AML-193 (cell line): ENCODE results near the gene GRIP1.

Experiments
- DNase-seq, 2 experiments: peaks; one replicate each; lab custom pipeline; 2025; lab: John Stamatoyannopoulos, UW

Gene GRIP1

GRCh38 chr12:66600903-66601302 is 78.0 kb downstream of the GRIP1 start:
- no peak for DNase-seq

- no peak for DNase-seq
Observed at GRCh38 chr12:66599816-66600215, 79.1 kb downstream of the GRIP1 start.

DNA sequence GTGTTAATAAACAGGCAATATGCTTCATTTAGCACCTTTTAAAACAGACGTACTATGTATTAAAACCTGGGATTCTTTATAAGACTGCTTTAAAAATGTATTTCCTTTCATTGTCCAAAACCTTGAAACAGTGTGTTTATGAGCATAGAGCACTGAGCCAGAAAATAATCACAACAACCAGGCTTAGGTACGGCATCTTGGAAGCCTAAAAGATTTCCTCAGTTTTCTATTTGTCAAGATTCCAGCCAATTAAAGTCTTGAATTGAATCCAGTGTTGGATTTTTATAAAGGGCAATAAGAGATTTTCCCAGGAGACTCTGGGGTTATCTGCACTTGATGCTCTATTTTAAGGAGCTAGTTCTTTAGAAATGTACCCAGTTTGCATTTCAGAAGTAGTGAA is 80.3 kb downstream of the GRIP1 start:
- no peak for DNase-seq

DNA sequence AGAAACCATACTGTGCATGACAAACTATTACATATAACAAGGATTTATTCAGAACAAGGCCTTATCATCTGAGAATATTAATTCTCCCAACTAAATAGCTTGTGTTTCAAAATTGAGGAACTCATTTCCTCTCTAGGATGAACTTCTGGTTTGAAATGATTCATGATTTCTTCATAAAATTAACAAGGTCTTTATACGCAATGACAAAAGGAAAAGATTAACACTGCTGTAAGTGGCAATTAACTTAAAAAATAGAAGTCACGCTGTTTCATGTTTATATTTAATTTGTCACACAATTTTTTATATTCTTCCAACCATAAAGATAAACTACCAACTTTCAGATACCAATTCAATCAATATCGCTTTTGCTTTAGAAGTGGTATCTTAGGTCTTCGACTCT is 80.8 kb downstream of the GRIP1 start:
- no peak for DNase-seq

DNA sequence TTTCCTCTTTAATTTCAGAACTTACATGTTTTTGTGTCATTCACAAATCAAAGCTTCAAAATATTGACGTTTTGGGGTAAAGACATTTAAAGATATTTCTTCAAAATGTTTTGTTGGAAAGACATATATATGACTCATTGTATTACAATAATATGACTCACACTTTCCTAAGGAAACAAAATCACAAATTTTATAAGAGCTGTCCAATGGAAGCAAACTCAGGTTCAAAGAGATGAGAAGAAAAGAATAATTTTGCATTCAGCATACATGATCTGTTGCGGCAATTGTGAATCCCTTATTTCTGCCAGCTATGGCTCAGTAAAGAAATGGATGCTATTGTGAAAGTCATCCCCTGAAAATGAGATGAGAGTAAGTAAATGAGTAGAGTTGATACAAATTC is 82.7 kb downstream of the GRIP1 start:
- DNase-seq, result no peak

GRCh38 chr12:66594688-66595087 is 84.2 kb downstream of the GRIP1 start:
- DNase-seq, result no peak

GRCh38 chr12:66590275-66590985 is 88.4 kb downstream of the GRIP1 start:
- DNase-seq, result no peak

GRCh38 chr12:66589095-66589494 is 89.8 kb downstream of the GRIP1 start:
- DNase-seq, result no peak

DNA sequence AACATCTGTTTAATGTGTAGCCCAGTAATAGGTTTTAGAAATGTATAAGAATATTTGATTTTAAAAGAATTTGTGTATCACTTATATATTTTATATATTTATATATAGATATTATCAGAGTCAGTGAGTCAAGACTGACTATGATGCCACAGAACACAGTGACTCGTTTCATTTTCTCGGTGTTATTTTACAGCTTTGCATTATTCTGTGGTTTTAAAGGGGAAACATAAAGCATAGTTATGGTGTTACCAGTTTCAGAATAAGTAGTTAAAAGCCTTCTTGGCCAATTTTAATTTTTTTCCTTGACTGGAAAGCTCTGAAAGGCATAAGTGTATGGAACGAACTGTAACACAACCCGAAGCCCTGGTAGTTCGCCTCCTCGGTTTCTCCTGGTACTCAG is 91.0 kb downstream of the GRIP1 start:
- DNase-seq, result no peak

DNA sequence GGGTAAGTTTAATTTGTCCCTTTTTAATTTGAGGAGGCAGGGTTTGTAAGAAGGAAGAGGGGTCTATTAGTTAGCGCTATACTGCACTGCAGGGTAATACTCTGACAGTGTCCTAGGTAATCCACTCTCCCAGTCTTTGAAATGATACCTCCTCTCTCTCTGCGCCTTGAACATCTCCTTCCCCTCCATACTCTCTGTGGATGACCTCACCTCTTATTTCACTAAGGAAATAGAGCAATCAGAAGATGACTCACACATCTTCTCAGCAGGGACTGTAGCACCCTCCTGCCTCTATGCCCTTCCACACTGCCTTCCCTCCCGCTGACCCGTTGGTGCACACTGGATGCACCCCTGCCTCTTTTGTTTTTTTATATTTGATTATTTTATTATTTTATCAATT is 94.2 kb downstream of the GRIP1 start:
- DNase-seq, result no peak

DNA sequence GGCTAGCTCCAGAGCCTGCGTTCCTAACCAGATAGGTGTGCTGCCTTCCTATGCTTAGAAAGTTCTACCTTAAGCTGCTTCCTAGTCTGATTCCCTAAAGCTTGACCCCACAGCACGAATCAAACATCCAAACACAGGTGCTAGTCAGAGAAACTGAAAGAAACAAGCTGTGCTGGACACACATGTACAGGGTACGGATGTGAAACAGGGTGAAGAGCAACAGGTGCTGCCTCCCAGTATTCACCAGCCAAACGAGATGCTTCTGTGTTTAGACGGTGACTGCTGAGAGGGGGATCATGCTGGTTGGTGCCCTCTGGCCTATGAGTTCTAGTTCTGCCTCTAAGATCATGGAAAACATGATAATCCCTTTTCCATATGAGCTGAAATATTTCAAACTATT is 105.3 kb downstream of the GRIP1 start:
- DNase-seq, result no peak

DNA sequence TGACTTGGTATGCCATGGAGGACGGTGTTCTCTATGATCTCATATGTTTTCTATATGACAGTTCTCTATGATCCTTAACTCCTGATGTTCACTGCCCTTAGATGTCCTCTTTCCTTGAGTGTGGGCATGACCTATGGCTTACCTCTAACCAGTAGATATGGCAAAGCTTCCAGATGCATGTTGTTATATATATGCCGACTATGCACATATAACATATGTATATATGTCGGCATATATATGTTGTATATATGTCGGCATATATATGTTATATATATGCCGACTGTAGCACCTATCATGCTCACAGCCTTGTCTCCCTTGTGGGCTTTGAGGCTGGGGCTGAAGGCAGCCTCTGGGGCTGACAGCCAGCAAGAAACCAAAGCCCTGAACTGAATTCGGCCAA is 106.0 kb downstream of the GRIP1 start:
- DNase-seq, result no peak

- DNase-seq, result no peak
Observed at GRCh38 chr12:66571361-66571915, 107.4 kb downstream of the GRIP1 start.

GRCh38 chr12:66563220-66563619 is 115.7 kb downstream of the GRIP1 start:
- no peak for DNase-seq

DNA sequence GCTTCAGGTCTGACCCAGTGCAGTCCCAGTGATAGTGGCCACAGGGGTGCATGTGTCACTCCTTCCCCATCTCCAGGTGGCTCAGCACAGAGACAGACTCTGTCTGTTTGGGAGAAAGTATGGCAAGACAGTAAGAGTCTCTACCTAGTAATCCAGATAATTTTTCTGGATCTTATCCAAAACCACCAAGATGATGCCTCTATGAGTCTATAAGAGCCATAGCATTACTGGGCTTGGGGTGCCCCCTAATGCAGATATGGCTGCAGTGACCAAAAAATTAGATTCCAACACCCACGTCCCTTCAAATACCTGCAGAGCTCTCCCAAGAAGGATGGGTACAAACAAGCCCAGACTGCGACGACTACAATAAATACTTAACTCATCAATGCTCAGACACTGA is 123.8 kb downstream of the GRIP1 start:
- DNase-seq, result no peak

DNA sequence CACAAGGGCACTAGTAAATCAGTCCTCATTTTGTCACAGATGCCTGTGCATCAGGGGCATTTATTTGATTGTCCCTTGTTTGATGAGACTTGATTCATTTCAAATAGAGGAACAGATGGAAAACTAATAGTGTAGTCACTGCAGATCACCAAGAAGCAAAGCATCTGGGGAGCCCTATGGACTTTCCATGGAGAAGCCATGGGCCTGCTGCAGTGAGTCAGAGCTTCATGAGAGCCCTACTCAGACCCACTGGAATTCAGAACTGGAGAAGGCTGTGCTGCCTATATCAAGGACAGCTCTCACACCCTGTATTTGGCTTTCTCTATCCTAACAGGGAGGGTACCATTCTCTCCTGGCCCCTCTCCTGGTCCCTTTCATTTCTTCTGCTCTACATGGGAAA is 126.2 kb downstream of the GRIP1 start:
- no peak for DNase-seq

GRCh38 chr12:66550626-66551025 is 128.2 kb downstream of the GRIP1 start:
- DNase-seq, result no peak

- DNase-seq, result no peak
Observed at GRCh38 chr12:66549050-66549389, 129.9 kb downstream of the GRIP1 start.

DNA sequence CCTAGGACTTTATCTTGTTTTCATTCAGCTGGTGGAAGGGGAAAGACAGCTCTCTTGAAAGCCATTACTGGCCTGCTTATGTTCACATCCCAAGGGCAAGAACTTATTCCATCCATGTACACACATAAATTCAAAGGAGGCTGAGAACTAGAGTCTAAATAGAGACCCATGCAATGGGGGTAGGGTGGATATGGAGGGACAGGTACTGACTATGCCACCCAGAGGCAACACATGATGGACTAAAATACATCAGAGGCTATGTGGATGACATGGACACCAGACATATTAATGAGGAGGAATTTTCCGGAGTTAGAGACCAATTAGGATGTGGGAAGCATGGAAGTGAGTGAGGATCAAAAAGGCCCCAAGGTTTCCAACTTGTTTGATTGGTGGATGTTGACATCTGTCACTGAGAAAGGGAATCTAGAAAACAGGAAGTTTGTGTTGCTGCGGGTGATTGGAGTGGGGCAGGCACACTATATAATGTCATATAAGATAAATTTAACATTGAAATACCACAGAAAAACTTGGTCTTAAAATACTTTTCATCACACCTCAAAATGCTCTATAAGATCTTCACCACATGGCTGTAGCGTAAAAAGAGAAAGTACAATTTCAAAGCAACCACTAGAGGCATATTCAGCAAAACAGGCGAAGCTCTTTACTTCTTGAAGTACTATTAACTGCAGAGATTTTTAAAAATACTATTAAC is 130.4 kb downstream of the GRIP1 start:
- no peak for DNase-seq

- DNase-seq, result no peak
Observed at GRCh38 chr12:66541426-66541825, 137.4 kb downstream of the GRIP1 start.

DNA sequence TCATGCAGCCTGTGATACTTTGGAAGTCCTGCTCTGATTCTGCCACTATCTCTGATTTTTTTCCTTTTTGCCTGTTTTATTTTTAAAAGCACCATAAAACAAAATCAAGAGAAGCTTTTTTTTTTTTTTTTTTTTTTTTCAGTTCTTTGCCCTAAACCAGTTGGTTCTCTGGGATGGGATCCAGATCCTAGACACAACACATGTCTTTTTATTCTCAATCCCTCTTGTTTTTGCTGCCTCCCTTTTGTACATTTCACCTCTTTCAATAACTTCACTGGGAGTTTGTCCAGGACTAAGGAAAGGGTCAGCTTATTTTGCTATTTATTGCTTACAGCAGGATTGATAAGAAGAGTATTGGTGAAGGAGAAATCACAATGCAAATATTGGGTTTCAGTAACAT is 139.4 kb downstream of the GRIP1 start:
- DNase-seq, result no peak

GRCh38 chr12:66538970-66539369 is 139.9 kb downstream of the GRIP1 start:
- no peak for DNase-seq

GRCh38 chr12:66537876-66538275 is 141.0 kb downstream of the GRIP1 start:
- no peak for DNase-seq

DNA sequence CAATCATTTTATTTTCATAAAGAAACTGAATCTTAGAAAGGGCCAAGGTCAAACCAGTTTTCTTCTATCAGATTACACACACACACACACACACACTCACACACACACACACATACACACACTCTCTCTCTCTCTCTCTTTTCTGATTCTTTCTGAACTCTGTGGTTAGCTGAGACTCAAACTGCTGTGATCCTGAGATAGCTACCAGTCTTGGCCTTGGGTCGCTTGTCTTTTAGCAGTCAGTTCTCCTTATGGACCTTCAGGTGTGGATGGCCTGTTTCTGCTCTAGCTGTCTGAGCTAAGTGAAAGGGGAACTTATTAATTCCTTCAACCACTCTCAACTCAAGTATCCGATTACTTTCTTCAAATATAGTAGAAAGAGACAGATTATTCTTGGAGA is 145.1 kb downstream of the GRIP1 start:
- DNase-seq, result no peak
